Effector CD8-positive, alpha-beta T cell (primary cell): ENCODE data around the gene SOX15.
A peak's percentile ranks its signal among the peaks of the same experiment; 100 is the strongest.

Experiments used
- DNase-seq: peaks from one replicate; lab custom pipeline; 2025; lab: John Stamatoyannopoulos, UW

The SOX15 gene

GRCh38 chr17:7577327-7578199 lies 12.3 kb downstream of the SOX15 start:
- DNase-seq, result no peak

- DNase-seq, result no peak
These were observed 13.4 kb downstream of the SOX15 start for GRCh38 chr17:7576432-7576937.

- DNase-seq, result no peak
These were observed 13.9 kb downstream of the SOX15 start for GRCh38 chr17:7575959-7576358.

GRCh38 chr17:7575481-7575883 lies 14.4 kb downstream of the SOX15 start:
- no peak for DNase-seq

- DNase-seq, result no peak
These were observed 15.5 kb downstream of the SOX15 start for GRCh38 chr17:7574176-7574953.

- DNase-seq, result peak; percentile 85
These were observed 16.4 kb downstream of the SOX15 start for GRCh38 chr17:7573324-7574080.

GRCh38 chr17:7572588-7573323 lies 17.1 kb downstream of the SOX15 start:
- DNase-seq, result peak; percentile 99

GRCh38 chr17:7572338-7572587 lies 17.6 kb downstream of the SOX15 start:
- DNase-seq, result no peak

- no peak for DNase-seq
These were observed 19.5 kb downstream of the SOX15 start for GRCh38 chr17:7570351-7570750.

- DNase-seq, result no peak
These were observed 20.3 kb downstream of the SOX15 start for GRCh38 chr17:7569571-7569970.

- DNase-seq, result no peak
These were observed 26.6 kb downstream of the SOX15 start for GRCh38 chr17:7563115-7563869.

GRCh38 chr17:7562208-7562605 lies 27.7 kb downstream of the SOX15 start:
- no peak for DNase-seq

- peak; percentile 83 for DNase-seq
These were observed 28.2 kb downstream of the SOX15 start, which contains the start of gene SENP3 for GRCh38 chr17:7561589-7562207. Gene SENP3 (plus strand): TSS chr17:7561919. CDS start chr17:7563077, 1,158 bp downstream.

GRCh38 chr17:7561028-7561575 lies 28.8 kb downstream of the SOX15 start:
- peak; percentile 72 for DNase-seq

GRCh38 chr17:7560172-7561027 lies 29.5 kb downstream of the SOX15 start:
- peak; percentile 23 for DNase-seq

GRCh38 chr17:7559320-7560171 lies 30.3 kb downstream of the SOX15 start:
- DNase-seq, result no peak

GRCh38 chr17:7558544-7559319 lies 31.2 kb downstream of the SOX15 start, which contains the start of gene TNFSF13:
Gene TNFSF13 (plus strand): TSS chr17:7558750. CDS start chr17:7559040, 290 bp downstream.
- DNase-seq, result no peak
